Activated naive CD8-positive, alpha-beta T cell treated with anti-CD3 and anti-CD28 coated beads for 36 hours (primary cell): Measurements from ENCODE around the gene LBHD2. TPM values are rescaled to one million over a fixed set of nuclear protein-coding genes. Genes with fewer than 3 reads are reported as not detected.

ENCODE experiments used
- DNase-seq: peaks from one replicate; pipeline ENCODE4 v3.0.0; 2021
- H3K27ac Mint-ChIP-seq: one replicate; pipeline ENCODE4 v1.8.0; 2022; ENCODE audit warnings: mild to moderate bottlenecking, moderate library complexity, mixed read lengths
- H3K27me3 Mint-ChIP-seq: one replicate; pipeline ENCODE4 v1.8.0; 2022; ENCODE audit warnings: mild to moderate bottlenecking, mixed read lengths
- H3K36me3 Mint-ChIP-seq: one replicate; pipeline ENCODE4 v1.8.0; 2021; ENCODE audit warnings: mild to moderate bottlenecking, mixed read lengths
- H3K4me1 Mint-ChIP-seq: one replicate; pipeline ENCODE4 v1.8.0; 2021; ENCODE audit warnings: mixed read lengths
- H3K4me3 Mint-ChIP-seq: one replicate; pipeline ENCODE4 v1.8.0; 2022; ENCODE audit warnings: mild to moderate bottlenecking, moderate library complexity, mixed read lengths
- H3K9me3 Mint-ChIP-seq: one replicate; pipeline ENCODE4 v1.8.0; 2022; ENCODE audit warnings: mixed read lengths
- total RNA-seq, 2 experiments: library from RNA; stranded (reverse); gene quantifications; one replicate each; pipeline ENCODE4 v1.2.3, GENCODE V29; 2021

The LBHD2 gene
- total RNA-seq, 2 experiments from 2014 or later, result not detected

DNA sequence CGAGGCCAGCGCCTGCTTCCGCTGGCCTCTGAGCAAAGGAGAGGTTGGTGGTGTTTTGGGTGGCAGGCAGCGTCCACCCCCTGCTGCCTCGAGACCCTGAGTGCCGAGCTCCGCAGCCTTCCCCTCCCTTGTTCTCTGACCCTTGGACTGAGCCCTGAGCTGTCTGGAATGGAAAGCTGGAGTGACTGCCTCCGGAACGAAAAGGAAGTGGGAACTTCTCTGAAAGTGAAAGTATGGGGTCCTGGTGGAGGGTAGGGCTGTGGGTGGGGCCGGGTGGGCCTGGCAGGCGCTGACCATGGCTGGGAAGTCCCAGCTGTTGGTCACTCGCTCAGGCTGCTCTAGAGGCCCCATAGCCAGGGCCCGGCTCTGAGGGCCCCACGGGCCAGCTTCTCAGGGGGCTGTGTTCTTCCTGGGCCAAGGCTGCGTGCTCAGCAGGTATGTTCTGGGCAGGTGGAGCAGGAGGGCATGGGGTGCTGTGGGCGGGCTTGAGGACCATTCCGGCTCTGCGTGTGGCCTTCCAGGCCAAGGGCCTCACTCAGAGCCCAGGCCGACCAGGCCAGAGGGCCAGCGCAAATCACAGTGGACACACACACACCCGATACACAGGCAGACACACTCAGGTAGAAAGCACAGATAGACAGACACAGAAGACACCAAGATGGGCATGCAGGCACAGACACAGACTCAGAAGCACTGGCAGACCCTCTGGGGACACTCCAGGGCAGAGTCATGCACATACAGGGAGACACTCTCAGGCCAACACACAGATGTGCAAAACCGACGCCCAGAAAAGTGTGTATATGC is 10.6 kb downstream of the LBHD2 start, which contains the start of gene EXOC3L4:
Gene EXOC3L4 (plus strand): TSS at position 320 of the 804 bp plus-strand sequence. CDS start 5,495 bp downstream, outside the sequence.
- Mint-ChIP-seq H3K9me3 (no peaks in the 10 kb centered on the region), H3K36me3 (no peaks in the 10 kb centered on the region), H3K4me3 (no peak within 1 kb of the TSS), H3K4me1 (peaks cover 8% of the 10 kb centered on the region), H3K27me3 (no peaks in the 10 kb centered on the region), H3K27ac (no peak within 1 kb of the TSS)
- DNase-seq, result no peak

DNA sequence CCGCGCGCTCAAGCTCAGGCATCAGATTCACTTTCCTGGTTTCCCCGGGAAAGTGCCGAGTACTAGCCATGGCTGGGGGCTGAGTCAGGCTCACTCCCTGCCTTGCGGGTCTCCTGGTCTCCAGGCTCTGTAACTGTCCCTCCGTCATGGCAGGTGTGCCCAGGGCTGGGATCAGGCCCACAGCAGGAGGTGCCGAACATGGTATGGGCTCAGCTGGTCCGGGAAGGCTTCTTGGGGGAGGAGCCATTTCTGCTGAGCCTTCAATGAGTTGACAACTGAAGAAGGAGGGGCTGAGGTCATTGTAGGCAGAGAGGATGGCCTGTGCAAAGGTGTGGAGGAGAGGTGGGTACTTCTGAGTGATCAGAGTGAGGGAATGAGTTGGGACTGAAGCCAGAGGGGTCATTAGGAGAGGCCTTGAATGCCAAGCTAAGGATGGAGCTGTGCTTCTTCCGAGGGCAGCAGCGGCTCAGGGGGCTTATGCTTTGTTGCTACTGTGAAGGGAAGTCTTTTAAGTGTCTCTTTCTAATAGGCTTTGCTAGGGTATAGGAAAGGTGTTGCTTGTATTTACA is 11.3 kb downstream of the LBHD2 start:
- no peaks in the 10 kb centered on the region for H3K9me3 Mint-ChIP-seq
- H3K27ac Mint-ChIP-seq, result no peak overlapping the region
- no peak overlapping the region for H3K4me3 Mint-ChIP-seq
- H3K4me1 Mint-ChIP-seq, result peaks cover 8% of the 10 kb centered on the region
- no peaks in the 10 kb centered on the region for H3K36me3 Mint-ChIP-seq
- H3K27me3 Mint-ChIP-seq, result peaks cover 3% of the 10 kb centered on the region
- DNase-seq, result no peak

DNA sequence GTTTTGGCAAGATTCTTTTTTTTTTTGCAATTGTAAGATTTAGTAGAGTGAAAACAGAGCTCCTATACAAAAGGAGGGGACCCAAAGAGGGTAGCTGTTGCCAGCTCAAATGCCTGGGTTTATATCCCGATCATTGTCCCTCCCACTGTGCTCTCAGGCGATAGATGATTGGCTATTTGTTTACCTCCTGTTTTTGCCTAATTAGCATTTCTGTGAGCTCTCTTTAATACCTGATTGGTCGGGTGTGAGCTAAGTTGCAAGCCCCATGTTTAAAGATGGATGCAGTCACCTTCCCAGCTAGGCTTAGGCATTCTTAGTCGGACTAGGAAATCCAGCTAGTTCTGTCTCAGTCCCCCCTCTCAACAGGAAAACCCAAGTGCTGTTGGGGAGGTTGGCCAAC is 12.4 kb downstream of the LBHD2 start:
- Mint-ChIP-seq H3K36me3 (no peaks in the 10 kb centered on the region), H3K27ac (no peak overlapping the region)

DNA sequence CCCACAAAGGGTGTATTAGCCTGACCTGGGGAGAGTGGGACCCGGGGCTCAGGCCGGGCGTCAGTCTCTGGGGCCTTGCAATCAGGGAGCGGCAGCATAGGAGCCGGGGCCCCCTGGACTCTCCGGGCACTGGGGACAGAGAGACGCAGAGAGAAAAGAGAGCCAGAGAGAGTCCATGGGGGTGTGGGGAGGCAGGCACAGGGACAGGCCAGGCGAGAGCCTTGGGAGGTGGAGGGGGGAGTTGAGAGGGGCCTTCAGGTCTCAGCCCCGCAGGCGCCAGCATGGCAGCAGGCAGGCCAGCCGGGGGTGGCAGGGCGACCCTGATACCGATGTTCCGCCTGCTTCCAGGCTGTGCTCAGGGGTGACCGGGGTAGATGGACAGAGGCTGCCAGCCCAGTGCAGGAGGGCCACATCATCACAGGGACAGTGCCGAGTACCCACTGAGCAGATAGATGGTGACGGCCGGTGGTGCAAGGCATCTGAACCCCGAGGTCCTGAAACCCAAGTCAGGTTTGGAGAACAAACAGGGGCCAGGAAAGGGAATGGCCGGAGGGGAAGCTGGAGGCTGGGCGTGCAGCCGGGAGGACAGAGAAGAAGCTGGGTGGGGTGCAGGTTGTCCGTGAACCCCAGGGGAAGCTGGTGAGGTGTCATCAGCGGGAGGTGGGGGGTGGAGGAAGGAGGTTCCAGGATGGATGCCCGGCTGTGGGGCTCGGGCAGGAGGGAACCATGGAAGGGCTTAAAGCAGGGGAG is 13.4 kb downstream of the LBHD2 start:
- Mint-ChIP-seq H3K4me3 (no peak overlapping the region), H3K36me3 (no peaks in the 10 kb centered on the region), H3K27me3 (peaks cover 21% of the 10 kb centered on the region), H3K9me3 (no peaks in the 10 kb centered on the region), H3K4me1 (no peaks in the 10 kb centered on the region), H3K27ac (no peak overlapping the region)
- DNase-seq, result no peak

More for the DNA sequence above, 12.4 kb downstream of the LBHD2 start:
- H3K27me3 Mint-ChIP-seq, result peaks cover 11% of the 10 kb centered on the region
- H3K4me3 Mint-ChIP-seq, result no peak overlapping the region
- peaks cover 4% of the 10 kb centered on the region for H3K4me1 Mint-ChIP-seq
- DNase-seq, result no peak
- H3K9me3 Mint-ChIP-seq, result no peaks in the 10 kb centered on the region

DNA sequence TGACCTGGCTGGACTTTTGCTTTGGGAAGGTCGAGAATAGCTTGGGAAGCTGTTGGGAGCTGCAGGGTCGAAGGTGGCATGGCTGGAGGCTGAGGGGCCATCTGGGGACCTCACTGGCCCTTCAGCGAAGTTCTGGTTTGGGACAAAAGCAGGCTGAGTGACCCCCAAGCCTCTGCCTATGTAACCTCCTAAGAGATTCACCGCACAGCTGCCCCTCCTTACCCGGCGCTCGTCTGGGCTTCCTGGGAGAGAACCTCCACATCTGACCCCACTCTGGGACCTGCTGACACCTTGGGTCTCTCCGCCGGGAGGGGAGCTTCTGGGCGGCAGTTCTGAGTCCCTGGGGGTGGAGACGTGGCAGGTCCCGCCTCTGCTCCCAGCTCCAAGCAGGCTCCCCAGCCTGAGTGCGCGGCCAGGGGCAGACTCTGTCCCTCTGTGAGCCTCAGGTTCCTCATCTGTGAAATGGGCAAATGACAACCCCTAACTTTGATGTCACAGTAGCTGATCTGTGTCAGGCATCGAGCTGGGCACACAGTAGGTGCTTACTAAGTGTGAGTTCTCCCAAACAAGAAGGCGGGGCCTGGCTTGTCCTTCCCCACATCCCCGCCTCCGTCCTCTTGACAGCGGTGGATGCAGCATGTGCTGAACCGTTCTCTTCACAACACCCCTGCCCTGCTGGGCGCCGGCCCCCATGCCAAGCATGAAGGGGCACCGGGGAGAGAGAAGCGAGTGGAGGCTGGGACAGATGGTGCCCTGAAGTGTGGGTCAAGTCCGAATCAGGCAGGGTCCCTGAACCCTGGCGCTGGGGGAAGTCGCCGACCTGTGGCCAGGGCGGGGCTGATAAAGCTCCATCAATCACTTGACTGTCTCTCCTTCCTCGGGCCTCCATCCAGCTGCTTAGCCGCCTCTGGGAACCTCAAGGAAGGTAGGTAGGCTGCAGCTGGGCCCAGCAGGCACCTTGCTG is 14.3 kb downstream of the LBHD2 start:
- DNase-seq, result no peak
- H3K4me3 Mint-ChIP-seq, result no peak overlapping the region
- no peaks in the 10 kb centered on the region for H3K9me3 Mint-ChIP-seq
- H3K27ac Mint-ChIP-seq, result no peak overlapping the region
- no peaks in the 10 kb centered on the region for H3K4me1 Mint-ChIP-seq
- peaks cover 28% of the 10 kb centered on the region for H3K27me3 Mint-ChIP-seq
- no peaks in the 10 kb centered on the region for H3K36me3 Mint-ChIP-seq

DNA sequence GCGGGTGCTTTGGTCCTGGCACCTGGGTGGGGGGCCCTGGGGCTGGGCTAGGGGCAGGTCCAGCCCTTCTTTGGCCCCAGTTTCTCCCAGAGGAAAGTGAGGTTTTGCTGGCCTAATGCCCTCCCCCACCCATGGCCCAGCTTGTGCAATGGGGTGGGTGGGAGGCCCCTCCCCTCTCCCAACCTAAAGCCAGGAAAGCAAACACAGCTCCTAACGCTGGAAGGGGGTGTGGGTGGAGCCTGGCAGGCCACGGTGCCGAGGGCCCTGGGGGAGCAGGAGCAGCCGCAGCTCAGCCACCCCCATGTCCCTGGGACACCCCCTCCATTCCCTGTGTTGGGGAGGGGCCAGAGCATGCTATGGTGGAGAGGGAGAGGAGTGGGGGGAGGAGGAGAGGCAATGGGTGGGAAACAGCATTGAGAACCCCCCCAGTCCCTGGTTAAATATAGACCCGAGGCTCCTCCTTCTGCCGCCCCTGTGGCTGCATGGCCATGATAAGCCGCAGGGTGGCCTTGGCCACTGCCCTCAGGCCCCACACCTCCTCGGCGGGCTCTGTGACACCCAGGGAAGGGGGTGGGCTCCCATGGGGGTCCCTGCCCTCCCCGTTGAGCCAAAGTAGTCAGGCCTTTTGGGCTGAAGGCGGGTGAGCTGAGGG is 15.2 kb downstream of the LBHD2 start:
- peaks cover 2% of the 10 kb centered on the region for H3K4me1 Mint-ChIP-seq
- DNase-seq, result no peak
- peaks cover 32% of the 10 kb centered on the region for H3K27me3 Mint-ChIP-seq
- no peak overlapping the region for H3K27ac Mint-ChIP-seq
- H3K4me3 Mint-ChIP-seq, result no peak overlapping the region
- no peaks in the 10 kb centered on the region for H3K9me3 Mint-ChIP-seq
- no peaks in the 10 kb centered on the region for H3K36me3 Mint-ChIP-seq

DNA sequence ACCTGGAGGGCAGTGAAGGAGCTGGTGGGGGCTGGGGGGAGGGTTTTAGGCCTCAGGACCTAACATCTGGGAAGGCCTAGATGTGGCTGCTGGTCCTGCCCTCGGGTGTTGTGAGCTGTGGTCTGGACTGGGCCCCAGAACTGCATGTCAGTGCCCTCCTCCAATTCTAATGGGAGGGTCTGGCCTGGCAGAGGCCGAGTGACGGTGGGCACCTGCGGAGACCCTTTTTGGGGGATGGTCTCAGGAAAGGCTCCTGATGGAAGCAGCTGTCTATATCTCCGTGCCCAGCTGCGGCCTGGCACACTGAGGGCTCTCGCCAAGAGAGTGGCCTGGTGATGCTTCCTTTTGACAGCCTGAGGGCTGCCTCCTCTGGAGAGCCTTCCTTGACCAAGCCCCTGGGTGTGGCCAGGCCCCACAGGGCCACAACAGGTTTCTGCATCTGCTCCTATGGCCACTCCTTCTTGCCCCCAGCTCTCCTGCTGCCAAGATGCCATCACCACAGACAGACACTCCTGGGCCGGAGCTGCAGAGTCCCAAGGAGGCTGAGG is 15.8 kb downstream of the LBHD2 start:
- Mint-ChIP-seq H3K36me3 (no peaks in the 10 kb centered on the region), H3K27ac (no peak overlapping the region), H3K27me3 (peaks cover 37% of the 10 kb centered on the region), H3K4me1 (peaks cover 2% of the 10 kb centered on the region), H3K9me3 (no peaks in the 10 kb centered on the region), H3K4me3 (no peak overlapping the region)
- DNase-seq, result no peak

DNA sequence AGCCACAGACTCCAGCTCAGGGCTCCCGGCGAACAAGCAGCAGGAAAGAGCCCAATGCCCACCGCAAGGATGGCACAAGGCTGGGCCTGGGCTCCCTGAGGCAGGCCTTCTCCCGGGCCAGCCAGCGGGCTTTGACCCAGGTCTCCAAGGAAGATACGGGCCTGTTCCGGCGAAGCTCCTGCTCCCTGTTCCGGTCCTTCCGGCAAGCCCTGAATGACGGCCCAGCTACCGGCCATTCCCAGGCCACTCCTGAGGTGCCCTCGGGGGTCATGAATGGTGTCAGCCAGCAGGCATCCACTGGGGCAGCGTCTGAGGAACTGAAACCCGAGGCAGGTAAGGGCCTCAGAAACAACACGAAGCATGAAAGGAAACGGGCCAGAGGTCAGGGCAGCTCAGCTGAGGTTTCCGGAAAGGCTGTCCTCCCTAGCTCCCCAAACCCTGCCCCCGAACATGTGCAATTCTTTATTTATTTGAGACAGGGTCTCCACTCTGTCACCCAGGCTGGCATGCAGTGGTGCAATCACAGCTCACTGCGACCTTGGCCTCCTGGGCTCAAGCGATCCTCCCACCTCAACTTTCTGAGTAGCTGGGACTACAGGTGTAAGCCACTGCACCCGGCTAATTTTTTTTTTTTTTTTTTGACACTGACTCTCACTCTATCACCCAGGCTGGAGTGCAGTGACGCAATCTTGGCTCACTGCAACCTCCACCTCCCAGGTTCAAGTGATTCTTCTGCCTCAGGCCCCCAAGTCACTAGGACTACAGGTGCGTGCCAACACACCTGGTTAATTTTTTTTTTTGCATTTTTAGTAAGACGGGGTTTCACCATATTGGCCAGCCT is 16.5 kb downstream of the LBHD2 start:
- no peak overlapping the region for H3K27ac Mint-ChIP-seq
- no peaks in the 10 kb centered on the region for H3K9me3 Mint-ChIP-seq
- DNase-seq, result no peak
- no peak overlapping the region for H3K4me3 Mint-ChIP-seq
- H3K36me3 Mint-ChIP-seq, result no peaks in the 10 kb centered on the region
- H3K4me1 Mint-ChIP-seq, result peaks cover 6% of the 10 kb centered on the region
- peaks cover 44% of the 10 kb centered on the region for H3K27me3 Mint-ChIP-seq

DNA sequence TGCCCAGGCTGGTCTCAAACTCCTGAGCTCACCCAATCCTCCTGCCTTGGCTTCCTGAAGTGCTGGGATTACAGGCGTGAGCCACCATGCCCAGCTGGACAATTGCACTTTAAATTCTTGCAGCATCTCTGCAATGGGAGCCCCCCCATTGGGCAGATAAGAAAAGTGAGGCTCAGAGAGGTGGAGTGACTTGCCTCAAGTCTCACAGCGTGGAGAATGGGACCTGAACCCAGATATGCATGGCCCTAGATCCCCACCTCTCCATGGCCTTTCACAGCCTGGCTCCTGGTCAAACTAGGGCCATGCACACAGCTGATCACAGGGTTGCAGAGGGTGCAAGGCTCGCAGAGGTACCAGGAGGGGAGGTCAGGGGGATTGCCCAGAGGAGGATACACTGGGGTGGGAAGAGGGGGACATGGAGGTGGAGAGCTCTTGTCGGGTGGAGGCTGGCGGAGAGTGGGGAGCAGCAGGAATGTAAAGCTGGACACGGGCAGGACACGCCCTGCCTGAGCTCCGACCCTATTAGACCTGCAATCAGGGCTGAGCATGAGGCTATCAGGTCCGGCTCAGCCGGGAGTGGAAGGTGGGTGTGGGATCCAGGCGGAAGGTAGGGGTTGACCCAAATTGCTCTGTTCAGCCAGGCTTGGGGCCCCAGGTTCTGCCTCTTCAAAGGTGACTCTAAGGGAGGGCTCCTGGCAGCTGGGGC is 17.4 kb downstream of the LBHD2 start:
- Mint-ChIP-seq H3K9me3 (no peaks in the 10 kb centered on the region), H3K27ac (no peak overlapping the region), H3K36me3 (no peaks in the 10 kb centered on the region), H3K27me3 (peaks cover 51% of the 10 kb centered on the region), H3K4me1 (peaks cover 6% of the 10 kb centered on the region), H3K4me3 (no peak overlapping the region)
- DNase-seq, result no peak

DNA sequence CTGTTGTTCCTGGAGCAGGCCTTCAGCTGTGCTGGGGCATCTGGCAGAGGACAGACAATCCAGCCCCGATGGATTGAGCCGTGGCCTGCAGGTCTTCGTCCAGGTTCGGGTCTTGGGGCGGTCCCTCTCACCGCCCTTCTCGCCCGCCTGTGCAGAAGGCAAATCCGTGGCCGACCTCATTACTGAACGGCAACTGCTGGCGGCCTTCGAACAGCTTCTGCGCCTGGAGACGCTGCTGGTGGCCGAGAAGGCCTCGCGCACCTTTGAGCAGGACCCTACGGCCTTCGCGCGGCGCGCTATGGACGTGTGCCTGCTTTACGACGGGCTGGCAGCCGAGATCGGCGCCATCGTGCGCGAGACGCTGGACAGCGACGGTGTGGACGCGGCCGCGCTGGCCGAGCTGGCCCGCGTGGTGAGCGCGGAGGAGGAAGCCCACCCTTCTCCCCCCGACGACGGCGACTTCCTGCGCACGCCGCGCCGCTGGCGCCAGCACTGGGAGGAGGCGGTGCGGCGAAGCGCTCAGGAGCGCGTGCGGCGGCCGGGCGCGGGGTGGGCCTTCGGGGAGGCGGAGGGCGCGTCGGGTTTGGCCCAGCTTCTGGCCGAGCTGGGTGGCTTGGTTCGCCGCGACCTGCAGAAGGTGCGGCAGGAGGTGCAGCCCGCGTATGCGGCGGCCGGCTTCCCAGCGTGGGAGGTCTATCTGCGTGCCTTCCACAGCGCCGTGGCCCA is 18.1 kb downstream of the LBHD2 start:
- Mint-ChIP-seq H3K4me1 (peaks cover 6% of the 10 kb centered on the region), H3K27ac (no peak overlapping the region), H3K4me3 (no peak overlapping the region), H3K27me3 (peaks cover 51% of the 10 kb centered on the region), H3K9me3 (no peaks in the 10 kb centered on the region), H3K36me3 (no peaks in the 10 kb centered on the region)
- DNase-seq, result no peak

DNA sequence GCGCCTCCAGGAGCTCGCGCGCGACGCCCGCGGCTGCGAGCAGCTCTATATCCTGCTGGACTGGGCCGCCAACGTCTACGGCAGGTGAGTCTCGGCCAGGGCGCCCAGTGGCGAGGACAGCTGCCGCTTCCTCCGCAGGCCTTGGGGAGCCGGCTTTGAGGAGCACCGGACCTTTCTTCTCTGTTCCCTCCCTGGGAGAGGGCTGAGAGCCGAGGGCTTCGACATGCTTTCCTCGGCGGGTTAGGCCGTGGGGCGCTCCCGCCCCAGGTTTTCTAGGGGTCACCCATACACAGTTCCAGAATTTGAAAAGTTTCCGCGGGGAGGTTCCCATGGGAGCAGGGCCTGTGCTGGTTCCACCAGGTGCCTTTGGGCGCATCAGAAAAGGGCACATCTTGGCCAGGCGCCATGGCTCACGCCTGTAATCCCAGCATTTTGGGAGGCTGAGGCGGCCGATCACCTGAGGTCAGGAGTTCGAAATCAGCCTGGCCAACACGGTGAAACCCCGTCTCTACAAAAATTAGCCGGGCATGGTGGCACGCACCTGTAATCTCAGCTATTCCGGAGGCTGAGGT is 18.8 kb downstream of the LBHD2 start:
- Mint-ChIP-seq H3K36me3 (no peaks in the 10 kb centered on the region), H3K4me1 (peaks cover 6% of the 10 kb centered on the region), H3K27ac (no peak overlapping the region), H3K4me3 (no peak overlapping the region), H3K27me3 (peaks cover 51% of the 10 kb centered on the region), H3K9me3 (no peaks in the 10 kb centered on the region)
- DNase-seq, result no peak
